ENCODE data around the gene SETD1A.
A peak's percentile ranks its signal among the peaks of the same experiment; 100 is the strongest.
"Not testable (repeated sequence)": the region's sequence is repeated elsewhere in the genome, so short reads cannot be mapped to it uniquely, and the experiment has no call there.

SETD1A gene

GRCh38 chr16:31016018-31016417 lies 58.5 kb downstream of the SETD1A start:
- H3K4me3 ChIP-seq (ENCODE audit: low read depth in 1 of 2, low read length in 2 of 2) = no peak overlapping the region
- H3K36me3 ChIP-seq (ENCODE audit: control insufficient read depth in 1 of 2, insufficient read depth in 2 of 2, low read length in 2 of 2) = no peaks in the 10 kb centered on the region
- H3K27ac ChIP-seq (ENCODE audit: low read length) = no peak overlapping the region
- H3K4me1 ChIP-seq (ENCODE audit: control insufficient read depth in 1 of 2, insufficient read depth in 2 of 2, low read length in 2 of 2) = no peaks in the 10 kb centered on the region
- no peaks in the 10 kb centered on the region for H3K9me3 ChIP-seq (ENCODE audit: control insufficient read depth in 1 of 2, low read length in 2 of 2)
- H3K27me3 ChIP-seq (ENCODE audit: low read depth, low read length) = peaks cover 6% of the 10 kb centered on the region

GRCh38 chr16:31017756-31018155 lies 60.2 kb downstream of the SETD1A start:
- not testable (repeated sequence) for H3K36me3 ChIP-seq (ENCODE audit: control insufficient read depth in 1 of 2, insufficient read depth in 2 of 2, low read length in 2 of 2); H3K4me1 ChIP-seq (ENCODE audit: control insufficient read depth in 1 of 2, insufficient read depth in 2 of 2, low read length in 2 of 2); H3K27me3 ChIP-seq (ENCODE audit: low read depth, low read length); H3K4me3 ChIP-seq (ENCODE audit: low read depth in 1 of 2, low read length in 2 of 2); H3K27ac ChIP-seq (ENCODE audit: low read length); H3K9me3 ChIP-seq (ENCODE audit: control insufficient read depth in 1 of 2, low read length in 2 of 2)

- Histone ChIP-seq H3K4me3 (ENCODE audit: low read depth in 1 of 2, low read length in 2 of 2) (no peak overlapping the region), H3K9me3 (ENCODE audit: control insufficient read depth in 1 of 2, low read length in 2 of 2) (no peaks in the 10 kb centered on the region), H3K4me1 (ENCODE audit: control insufficient read depth in 1 of 2, insufficient read depth in 2 of 2, low read length in 2 of 2) (no peaks in the 10 kb centered on the region), H3K36me3 (ENCODE audit: control insufficient read depth in 1 of 2, insufficient read depth in 2 of 2, low read length in 2 of 2) (no peaks in the 10 kb centered on the region), H3K27me3 (ENCODE audit: low read depth, low read length) (no peaks in the 10 kb centered on the region), H3K27ac (ENCODE audit: low read length) (no peak overlapping the region)
Measured at GRCh38 chr16:31020536-31020935, 63.0 kb downstream of the SETD1A start.

GRCh38 chr16:31022544-31023251 lies 65.1 kb downstream of the SETD1A start:
- no peaks in the 10 kb centered on the region for H3K36me3 ChIP-seq (ENCODE audit: control insufficient read depth in 1 of 2, insufficient read depth in 2 of 2, low read length in 2 of 2)
- H3K27me3 ChIP-seq (ENCODE audit: low read depth, low read length) = no peaks in the 10 kb centered on the region
- no peaks in the 10 kb centered on the region for H3K9me3 ChIP-seq (ENCODE audit: control insufficient read depth in 1 of 2, low read length in 2 of 2)
- H3K27ac ChIP-seq (ENCODE audit: low read length) = no peak overlapping the region
- no peaks in the 10 kb centered on the region for H3K4me1 ChIP-seq (ENCODE audit: control insufficient read depth in 1 of 2, insufficient read depth in 2 of 2, low read length in 2 of 2)
- no peak overlapping the region for H3K4me3 ChIP-seq (ENCODE audit: low read depth in 1 of 2, low read length in 2 of 2)

DNA sequence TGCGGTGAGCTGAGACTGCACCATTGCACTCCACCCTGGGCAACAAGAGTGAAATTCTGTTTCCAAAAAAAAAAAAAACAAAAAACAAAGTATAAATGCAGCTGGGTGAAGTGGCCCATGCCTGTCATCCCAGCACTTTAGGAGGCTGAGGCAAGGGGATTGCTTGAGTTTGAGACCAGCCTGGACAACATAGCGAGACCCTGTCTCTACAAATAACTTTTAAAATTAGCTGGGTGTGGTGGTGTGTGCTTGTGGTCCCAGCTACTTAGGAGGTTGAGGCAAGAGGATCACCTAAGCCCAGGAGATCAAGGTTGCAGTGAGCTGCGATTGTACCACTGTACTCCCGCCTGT lies 65.7 kb downstream of the SETD1A start:
- Histone ChIP-seq H3K4me3 (ENCODE audit: low read depth in 1 of 2, low read length in 2 of 2) (no peak overlapping the region), H3K27ac (ENCODE audit: low read length) (no peak overlapping the region), H3K4me1 (ENCODE audit: control insufficient read depth in 1 of 2, insufficient read depth in 2 of 2, low read length in 2 of 2) (no peaks in the 10 kb centered on the region)

DNA sequence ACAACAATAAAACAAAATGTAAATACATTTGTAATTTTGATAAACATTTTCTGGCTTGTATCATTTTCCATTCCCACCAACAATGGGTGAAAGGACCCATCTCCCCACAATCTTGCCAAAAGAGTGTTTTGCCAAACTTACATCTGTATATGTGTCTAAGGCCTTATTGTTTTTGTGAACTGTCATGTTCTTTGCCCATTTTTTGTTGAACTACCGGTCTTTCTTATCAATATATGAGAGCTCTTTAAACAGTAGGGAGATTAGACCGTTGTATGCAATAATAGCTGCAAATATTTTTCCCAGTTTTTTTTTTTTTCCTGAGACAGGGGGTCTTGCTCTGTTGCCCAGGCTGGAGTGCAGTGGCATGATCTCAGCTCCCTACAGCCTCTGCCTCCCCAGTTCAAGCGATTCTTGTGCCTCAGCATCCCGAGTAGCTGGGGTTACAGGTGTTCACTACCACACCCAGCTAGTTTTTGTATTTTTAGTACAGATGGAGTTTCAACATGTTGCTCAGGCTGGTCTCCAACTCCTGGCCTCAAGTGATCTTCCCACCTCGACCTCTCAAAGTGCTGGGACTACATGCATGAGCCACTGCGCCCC lies 66.2 kb downstream of the SETD1A start:
- H3K4me1 ChIP-seq (ENCODE audit: control insufficient read depth in 1 of 2, insufficient read depth in 2 of 2, low read length in 2 of 2) = no peaks in the 10 kb centered on the region
- H3K9me3 ChIP-seq (ENCODE audit: control insufficient read depth in 1 of 2, low read length in 2 of 2) = no peaks in the 10 kb centered on the region
- H3K36me3 ChIP-seq (ENCODE audit: control insufficient read depth in 1 of 2, insufficient read depth in 2 of 2, low read length in 2 of 2) = no peaks in the 10 kb centered on the region
- H3K27me3 ChIP-seq (ENCODE audit: low read depth, low read length) = no peaks in the 10 kb centered on the region
- H3K4me3 ChIP-seq (ENCODE audit: low read depth in 1 of 2, low read length in 2 of 2) = no peak overlapping the region
- H3K27ac ChIP-seq (ENCODE audit: low read length) = no peak overlapping the region

More for the DNA sequence above, 65.7 kb downstream of the SETD1A start:
- no peaks in the 10 kb centered on the region for H3K36me3 ChIP-seq (ENCODE audit: control insufficient read depth in 1 of 2, insufficient read depth in 2 of 2, low read length in 2 of 2)
- H3K27me3 ChIP-seq (ENCODE audit: low read depth, low read length) = no peaks in the 10 kb centered on the region
- H3K9me3 ChIP-seq (ENCODE audit: control insufficient read depth in 1 of 2, low read length in 2 of 2) = no peaks in the 10 kb centered on the region

GRCh38 chr16:31025339-31025738 lies 67.8 kb downstream of the SETD1A start:
- Histone ChIP-seq H3K27ac (ENCODE audit: low read length) (no peak overlapping the region), H3K27me3 (ENCODE audit: low read depth, low read length) (no peaks in the 10 kb centered on the region), H3K9me3 (ENCODE audit: control insufficient read depth in 1 of 2, low read length in 2 of 2) (no peaks in the 10 kb centered on the region), H3K4me1 (ENCODE audit: control insufficient read depth in 1 of 2, insufficient read depth in 2 of 2, low read length in 2 of 2) (no peaks in the 10 kb centered on the region), H3K36me3 (ENCODE audit: control insufficient read depth in 1 of 2, insufficient read depth in 2 of 2, low read length in 2 of 2) (no peaks in the 10 kb centered on the region), H3K4me3 (ENCODE audit: low read depth in 1 of 2, low read length in 2 of 2) (no peak overlapping the region)

- Histone ChIP-seq H3K27me3 (ENCODE audit: low read depth, low read length) (no peaks in the 10 kb centered on the region), H3K4me3 (ENCODE audit: low read depth in 1 of 2, low read length in 2 of 2) (no peak overlapping the region), H3K9me3 (ENCODE audit: control insufficient read depth in 1 of 2, low read length in 2 of 2) (no peaks in the 10 kb centered on the region), H3K36me3 (ENCODE audit: control insufficient read depth in 1 of 2, insufficient read depth in 2 of 2, low read length in 2 of 2) (peaks cover 0 to 13% of the 10 kb centered on the region in 2 donors), H3K4me1 (ENCODE audit: control insufficient read depth in 1 of 2, insufficient read depth in 2 of 2, low read length in 2 of 2) (peaks cover 0 to 2% of the 10 kb centered on the region in 2 donors), H3K27ac (ENCODE audit: low read length) (no peak overlapping the region)
Measured at GRCh38 chr16:31029272-31029671, 71.7 kb downstream of the SETD1A start.

DNA sequence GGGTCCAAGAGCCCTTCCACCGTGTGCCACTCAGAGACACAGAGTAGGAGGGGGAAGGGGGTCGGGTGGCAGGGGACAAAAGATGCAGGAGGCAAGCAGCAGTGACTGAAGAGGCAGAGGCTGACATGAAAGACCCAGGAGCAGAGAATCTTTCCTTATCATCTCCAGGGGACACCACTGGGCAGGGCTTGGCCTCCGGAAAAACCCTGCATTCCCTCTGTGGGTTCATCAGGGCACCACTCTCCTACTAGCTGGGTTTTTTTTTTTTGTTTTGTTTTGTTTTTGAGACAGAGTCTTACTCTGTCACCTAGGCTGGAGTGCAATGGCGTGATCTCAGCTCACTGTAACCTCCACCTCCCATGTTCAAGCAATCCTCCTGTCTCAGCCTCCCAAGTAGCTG lies 73.7 kb downstream of the SETD1A start:
- H3K4me1 ChIP-seq (ENCODE audit: control insufficient read depth in 1 of 2, insufficient read depth in 2 of 2, low read length in 2 of 2) = peaks cover 0 to 17% of the 10 kb centered on the region in 2 donors
- H3K27ac ChIP-seq (ENCODE audit: low read length) = no peak overlapping the region
- H3K27me3 ChIP-seq (ENCODE audit: low read depth, low read length) = no peaks in the 10 kb centered on the region
- peaks cover 0 to 28% of the 10 kb centered on the region in 2 donors for H3K36me3 ChIP-seq (ENCODE audit: control insufficient read depth in 1 of 2, insufficient read depth in 2 of 2, low read length in 2 of 2)
- H3K9me3 ChIP-seq (ENCODE audit: control insufficient read depth in 1 of 2, low read length in 2 of 2) = no peaks in the 10 kb centered on the region
- no peak overlapping the region for H3K4me3 ChIP-seq (ENCODE audit: low read depth in 1 of 2, low read length in 2 of 2)

- Histone ChIP-seq H3K4me1 (ENCODE audit: control insufficient read depth in 1 of 2, insufficient read depth in 2 of 2, low read length in 2 of 2) (peaks cover 0 to 17% of the 10 kb centered on the region in 2 donors), H3K9me3 (ENCODE audit: control insufficient read depth in 1 of 2, low read length in 2 of 2) (no peaks in the 10 kb centered on the region), H3K27me3 (ENCODE audit: low read depth, low read length) (no peaks in the 10 kb centered on the region), H3K4me3 (ENCODE audit: low read depth in 1 of 2, low read length in 2 of 2) (peak within 1 kb of the TSS; percentile 97 to 100), H3K36me3 (ENCODE audit: control insufficient read depth in 1 of 2, insufficient read depth in 2 of 2, low read length in 2 of 2) (peaks cover 0 to 33% of the 10 kb centered on the region in 2 donors), H3K27ac (ENCODE audit: low read length) (peak within 1 kb of the TSS; percentile 91)
Measured at GRCh38 chr16:31032736-31033708, 75.5 kb downstream of the SETD1A start, which contains the start of gene STX4. Gene STX4, plus strand, starts transcription at chr16:31033558. Its CDS starts 248 bp downstream, at chr16:31033806.

All from muscle layer of duodenum (tissue), 2 donors.